Measurements from ENCODE around the gene ACSS1. TPM values are rescaled to one million over a fixed set of nuclear protein-coding genes. Genes with fewer than 3 reads are reported as not detected.

The ACSS1 gene
- total RNA-seq, 1 experiment from 2014 or later = 0.61 TPM

GRCh38 chr20:25030007-25030648 lies 27.8 kb downstream of the ACSS1 start:
- H3K4me1 Mint-ChIP-seq = peaks cover 16% of the 10 kb centered on the region in 2 experiments
- H3K36me3 Mint-ChIP-seq (ENCODE audit: insufficient read depth in 1 of 3, low read depth in 3 of 3) = peaks cover 0 to 2% (median 0%) of the 10 kb centered on the region in 3 experiments; a peak in 1 of 7 replicates
- H2AFZ ChIP-seq (ENCODE audit: low read length) = no peak overlapping the region
- no CpG with 5 or more reads among the region's 5 CpGs for WGBS (ENCODE audit: extremely low coverage, insufficient read length, low lambda C conversion rate)
- no peak overlapping the region for H4K8ac ChIP-seq (replicated peaks; ENCODE audit: insufficient read length, low read depth, low read length)
- no peak for TF ChIP-seq CTCF (conservative IDR thresholded peaks at IDR 0.05)
- H2BK20ac ChIP-seq (ENCODE audit: low read depth, low read length, poor library complexity, severe bottlenecking) = no peak overlapping the region
- no peak overlapping the region for H3T11ph ChIP-seq (ENCODE audit: low read length)
- no peak overlapping the region for H2BK120ac ChIP-seq (ENCODE audit: low read depth, low read length, poor library complexity, severe bottlenecking)
- no peak overlapping the region for H2BK15ac ChIP-seq (ENCODE audit: low read depth, low read length)
- H2AK5ac ChIP-seq (ENCODE audit: insufficient read length, low read length) = no peak overlapping the region
- H3K9me3 ChIP-seq (ENCODE audit: control insufficient read depth, low read depth, low read length) = no peaks in the 10 kb centered on the region
- no peak for DNase-seq
- H4K91ac ChIP-seq (ENCODE audit: insufficient read length, low read depth, low read length) = no peak overlapping the region
- H3K23ac ChIP-seq (ENCODE audit: insufficient read length, low read depth, low read length) = no peak overlapping the region
- no peak overlapping the region for H3K4me2 ChIP-seq (ENCODE audit: insufficient read depth, insufficient read length, low read length)
- H3K18ac ChIP-seq (ENCODE audit: insufficient read length, low read depth, low read length) = no peak overlapping the region
- H2BK12ac ChIP-seq (ENCODE audit: insufficient read length, low read depth, low read length) = no peak overlapping the region
- no peaks in the 10 kb centered on the region for H4K20me1 ChIP-seq (ENCODE audit: control insufficient read depth, insufficient read depth, insufficient read length)
- H3K23me2 ChIP-seq (ENCODE audit: insufficient read length, low read depth, low read length, poor library complexity, severe bottlenecking) = no peaks in the 10 kb centered on the region
- H3K27ac ChIP-seq (ENCODE audit: insufficient read length, low read depth, low read length) = no peak overlapping the region
- no peak overlapping the region for H3K27ac Mint-ChIP-seq
- H2BK5ac ChIP-seq (ENCODE audit: insufficient read length, low read length) = no peak overlapping the region
- H3K4me3 Mint-ChIP-seq = no peak overlapping the region
- no peak overlapping the region for H3K14ac ChIP-seq (ENCODE audit: insufficient read depth, low read length)
- no peak overlapping the region for H4K5ac ChIP-seq (ENCODE audit: insufficient read length, low read depth, low read length)
- no peaks in the 10 kb centered on the region for H3K79me2 ChIP-seq (ENCODE audit: insufficient read depth, low read length)
- H3K27me3 ChIP-seq (ENCODE audit: insufficient read depth, low read length) = no peaks in the 10 kb centered on the region
- H3K27me3 Mint-ChIP-seq (ENCODE audit: low read depth) = peaks cover 27% of the 10 kb centered on the region
- no peak overlapping the region for H3K4ac ChIP-seq (ENCODE audit: low read depth, low read length)
- H3K9me3 Mint-ChIP-seq = no peaks in the 10 kb centered on the region
- no peaks in the 10 kb centered on the region; the same call in 1 of the 2 replicates for H3K4me1 ChIP-seq (ENCODE audit: insufficient read depth, low read length)
- no peaks in the 10 kb centered on the region for H3K79me1 ChIP-seq (ENCODE audit: insufficient read depth, low read depth, low read length, poor library complexity, severe bottlenecking)
- no peak overlapping the region for H3K9ac ChIP-seq (ENCODE audit: extremely low read depth, insufficient read length, low read length)
- no peak overlapping the region for H3K56ac ChIP-seq (ENCODE audit: insufficient read length, low read depth, low read length)

All from H9 (cell line).